Liver (tissue), 9 donors: ENCODE measurements around the gene CD68. TPM values are rescaled to one million over a fixed set of nuclear protein-coding genes. Genes with fewer than 3 reads are reported as not detected.

Experiments
- DNase-seq: peaks from one replicate; pipeline ENCODE4 v3.0.0-alpha.2; 2017; ENCODE audit warnings: low spot score
- H3K27ac ChIP-seq, 2 donors: one replicate each; pipeline ENCODE4 v1.7.0; 2013; ENCODE audit warnings: inconsistent platforms in 2 of 2, low read length in 2 of 2, control low read depth in 1 of 2, low read depth in 1 of 2, mild to moderate bottlenecking in 1 of 2
- H3K27me3 ChIP-seq, 4 donors: one replicate each; pipeline versions ENCODE4 v1.6.1 to v1.7.0; 2013; ENCODE audit warnings: low read length in 3 of 4, inconsistent platforms in 1 of 4, mild to moderate bottlenecking in 1 of 4, moderate library complexity in 1 of 4; ENCODE audit not compliant: control insufficient read depth in 4 of 4, insufficient read depth in 4 of 4
- H3K36me3 ChIP-seq, 4 donors: one replicate each; pipeline versions ENCODE4 v1.6.1 to v1.7.0; 2013; ENCODE audit warnings: low read length in 3 of 4, mild to moderate bottlenecking in 3 of 4, low read depth in 1 of 4, moderate library complexity in 1 of 4; ENCODE audit not compliant: control insufficient read depth in 4 of 4, insufficient read depth in 3 of 4
- H3K4me1 ChIP-seq, 4 donors: one replicate each; pipeline versions ENCODE4 v1.6.1 to v1.7.0; 2013; ENCODE audit warnings: low read length in 3 of 4, mild to moderate bottlenecking in 3 of 4, moderate library complexity in 1 of 4; ENCODE audit not compliant: control insufficient read depth in 4 of 4, insufficient read depth in 4 of 4
- H3K4me3 ChIP-seq, 3 donors: one replicate each; pipeline versions ENCODE4 v1.6.1 to v1.7.0; 2013; ENCODE audit warnings: low read length in 3 of 3, control low read depth in 1 of 3, low read depth in 1 of 3, mild to moderate bottlenecking in 1 of 3
- H3K9ac ChIP-seq, 2 donors: one replicate each; pipeline ENCODE4 v1.7.0; 2013; ENCODE audit warnings: low read length in 2 of 2, mild to moderate bottlenecking in 2 of 2, moderate library complexity in 2 of 2, control low read depth in 1 of 2, low read depth in 1 of 2
- H3K9me3 ChIP-seq, 4 donors: one replicate each; pipeline versions ENCODE4 v1.6.1 to v1.7.0; 2013; ENCODE audit warnings: low read length in 3 of 4; ENCODE audit not compliant: control insufficient read depth in 4 of 4
- ATF3 ChIP-seq: IDR thresholded peaks from 2 replicates; pipeline ENCODE4 v1.6.1; 2016; ENCODE audit warnings: antibody characterized with exemption
- EGR1 ChIP-seq, 2 donors: IDR thresholded peaks; 2 replicates each; pipeline ENCODE4 v1.6.1; 2016 to 2018; ENCODE audit warnings: antibody characterized with exemption in 2 of 2, low read depth in 2 of 2
- FOXA1 ChIP-seq: IDR thresholded peaks from 2 replicates; pipeline ENCODE4 v1.6.1; 2016; ENCODE audit warnings: antibody characterized with exemption
- FOXA2 ChIP-seq: IDR thresholded peaks from 2 replicates; pipeline ENCODE4 v1.6.1; 2016; ENCODE audit warnings: antibody characterized with exemption
- GABPA ChIP-seq, 2 donors: IDR thresholded peaks in 1 of 2; conservative IDR thresholded peaks in 1 of 2; 2 replicates each; pipeline ENCODE4 v1.6.1; 2016; ENCODE audit warnings: antibody characterized with exemption in 2 of 2, mild to moderate bottlenecking in 1 of 2, moderate library complexity in 1 of 2
- HNF4A ChIP-seq, 2 donors: conservative IDR thresholded peaks; 2 replicates each; pipeline ENCODE4 v1.6.1; 2016; ENCODE audit warnings: antibody characterized with exemption in 2 of 2, mild to moderate bottlenecking in 2 of 2
- HNF4G ChIP-seq: IDR thresholded peaks from 2 replicates; pipeline ENCODE4 v1.6.1; 2016; ENCODE audit warnings: antibody characterized with exemption
- JUND ChIP-seq, 2 donors: IDR thresholded peaks; 2 replicates each; pipeline ENCODE4 v1.6.1; 2016; ENCODE audit warnings: antibody characterized with exemption in 2 of 2
- NR2F2 ChIP-seq: IDR thresholded peaks from 2 replicates; pipeline ENCODE4 v1.6.1; 2016; ENCODE audit warnings: antibody characterized with exemption
- RAD21 ChIP-seq, 2 donors: IDR thresholded peaks; 2 replicates each; pipeline ENCODE4 v1.6.1; 2016; ENCODE audit warnings: antibody characterized with exemption in 2 of 2, mild to moderate bottlenecking in 2 of 2
- RXRA ChIP-seq, 2 donors: IDR thresholded peaks; 2 replicates each; pipeline ENCODE4 v1.6.1; 2017 to 2018; ENCODE audit warnings: antibody characterized with exemption in 2 of 2, mild to moderate bottlenecking in 1 of 2
- SP1 ChIP-seq: IDR thresholded peaks from 2 replicates; pipeline ENCODE4 v1.6.1; 2018; ENCODE audit warnings: antibody characterized with exemption, mild to moderate bottlenecking
- TAF1 ChIP-seq: conservative IDR thresholded peaks from 2 replicates; pipeline ENCODE4 v1.6.1; 2016; ENCODE audit warnings: antibody characterized with exemption, mild to moderate bottlenecking
- YY1 ChIP-seq: IDR thresholded peaks from 2 replicates; pipeline ENCODE4 v1.6.1; 2016; ENCODE audit warnings: antibody characterized with exemption, mild to moderate bottlenecking
- ZBTB33 ChIP-seq: IDR thresholded peaks from 2 replicates; pipeline ENCODE4 v1.6.1; 2016; ENCODE audit warnings: antibody characterized with exemption
- WGBS: extraction: QIAGEN DNeasy Blood & Tissue Kit; methylation state at CpG from one replicate; pipeline ENCODE4 v1.1.7; 2013; 5-methylcytosine and 5-hydroxymethylcytosine counted together
- polyA plus RNA-seq, 2 donors: library from polyadenylated mRNA; stranded (reverse) in 1 of 2; unstranded in 1 of 2; fragments of 200-250 nt in 1 of 2; fragments of >200 nt in 1 of 2; fragmentation: Nextera tagmentation in 1 of 2; extraction: Ambion mirVana in 1 of 2; gene quantifications; one replicate each; pipeline versions ENCODE4 v1.2.1 to v1.2.3, GENCODE V29; 2013 to 2015
- total RNA-seq, 2 donors: library from RNA; depleted of rRNA; stranded (reverse); fragments of >200 nt; gene quantifications; one replicate each; pipeline ENCODE4 v1.2.3, GENCODE V29; 2014
- TF ChIP-seq, protein P1 (sequence below): fragments of 150-350 bp; IDR thresholded peaks from 2 replicates; pipeline ENCODE4 v1.5.1; 2017; ENCODE audit warnings: improper control_type of control experiment, low read depth, low read length; ENCODE audit not compliant: missing input control
- TF ChIP-seq, protein P2 (sequence below): IDR thresholded peaks from 2 replicates; pipeline ENCODE4 v1.6.1; 2016; ENCODE audit warnings: antibody characterized with exemption, mild to moderate bottlenecking
- TF ChIP-seq, protein P3 (sequence below): IDR thresholded peaks from 2 replicates; pipeline ENCODE4 v1.6.1; 2016; ENCODE audit warnings: antibody characterized with exemption
- donor health status: healthy.
- donor health status: healthy.
- donor health status: healthy.
- donor health status: healthy.
- donor health status: healthy.

CD68 gene
- total and polyA plus RNA-seq, 4 donors = 14.2 to 88.6 (median 33.1) TPM

- Histone ChIP-seq H3K4me3 (no peak overlapping the region), H3K36me3 (no peaks in the 10 kb centered on the region), H3K4me1 (peaks cover 0 to 2% (median 0%) of the 10 kb centered on the region in 4 donors), H3K9ac (no peak overlapping the region), H3K27ac (no peak overlapping the region), H3K27me3 (no peaks in the 10 kb centered on the region), H3K9me3 (peaks cover 0 to 14% (median 5%) of the 10 kb centered on the region in 4 donors)
- no peak for TF ChIP-seq TAF1
- no peak for TF ChIP-seq SP1
- no peak for TF ChIP-seq EGR1 (IDR thresholded peaks at IDR 0.05; ENCODE audit: low read depth in 2 of 2)
- no peak for TF ChIP-seq RXRA (IDR thresholded peaks at IDR 0.05)
- no peak for TF ChIP-seq HNF4G
- TF ChIP-seq, protein P1, sequence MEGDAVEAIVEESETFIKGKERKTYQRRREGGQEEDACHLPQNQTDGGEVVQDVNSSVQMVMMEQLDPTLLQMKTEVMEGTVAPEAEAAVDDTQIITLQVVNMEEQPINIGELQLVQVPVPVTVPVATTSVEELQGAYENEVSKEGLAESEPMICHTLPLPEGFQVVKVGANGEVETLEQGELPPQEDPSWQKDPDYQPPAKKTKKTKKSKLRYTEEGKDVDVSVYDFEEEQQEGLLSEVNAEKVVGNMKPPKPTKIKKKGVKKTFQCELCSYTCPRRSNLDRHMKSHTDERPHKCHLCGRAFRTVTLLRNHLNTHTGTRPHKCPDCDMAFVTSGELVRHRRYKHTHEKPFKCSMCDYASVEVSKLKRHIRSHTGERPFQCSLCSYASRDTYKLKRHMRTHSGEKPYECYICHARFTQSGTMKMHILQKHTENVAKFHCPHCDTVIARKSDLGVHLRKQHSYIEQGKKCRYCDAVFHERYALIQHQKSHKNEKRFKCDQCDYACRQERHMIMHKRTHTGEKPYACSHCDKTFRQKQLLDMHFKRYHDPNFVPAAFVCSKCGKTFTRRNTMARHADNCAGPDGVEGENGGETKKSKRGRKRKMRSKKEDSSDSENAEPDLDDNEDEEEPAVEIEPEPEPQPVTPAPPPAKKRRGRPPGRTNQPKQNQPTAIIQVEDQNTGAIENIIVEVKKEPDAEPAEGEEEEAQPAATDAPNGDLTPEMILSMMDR = no peak
- TF ChIP-seq, protein P2, sequence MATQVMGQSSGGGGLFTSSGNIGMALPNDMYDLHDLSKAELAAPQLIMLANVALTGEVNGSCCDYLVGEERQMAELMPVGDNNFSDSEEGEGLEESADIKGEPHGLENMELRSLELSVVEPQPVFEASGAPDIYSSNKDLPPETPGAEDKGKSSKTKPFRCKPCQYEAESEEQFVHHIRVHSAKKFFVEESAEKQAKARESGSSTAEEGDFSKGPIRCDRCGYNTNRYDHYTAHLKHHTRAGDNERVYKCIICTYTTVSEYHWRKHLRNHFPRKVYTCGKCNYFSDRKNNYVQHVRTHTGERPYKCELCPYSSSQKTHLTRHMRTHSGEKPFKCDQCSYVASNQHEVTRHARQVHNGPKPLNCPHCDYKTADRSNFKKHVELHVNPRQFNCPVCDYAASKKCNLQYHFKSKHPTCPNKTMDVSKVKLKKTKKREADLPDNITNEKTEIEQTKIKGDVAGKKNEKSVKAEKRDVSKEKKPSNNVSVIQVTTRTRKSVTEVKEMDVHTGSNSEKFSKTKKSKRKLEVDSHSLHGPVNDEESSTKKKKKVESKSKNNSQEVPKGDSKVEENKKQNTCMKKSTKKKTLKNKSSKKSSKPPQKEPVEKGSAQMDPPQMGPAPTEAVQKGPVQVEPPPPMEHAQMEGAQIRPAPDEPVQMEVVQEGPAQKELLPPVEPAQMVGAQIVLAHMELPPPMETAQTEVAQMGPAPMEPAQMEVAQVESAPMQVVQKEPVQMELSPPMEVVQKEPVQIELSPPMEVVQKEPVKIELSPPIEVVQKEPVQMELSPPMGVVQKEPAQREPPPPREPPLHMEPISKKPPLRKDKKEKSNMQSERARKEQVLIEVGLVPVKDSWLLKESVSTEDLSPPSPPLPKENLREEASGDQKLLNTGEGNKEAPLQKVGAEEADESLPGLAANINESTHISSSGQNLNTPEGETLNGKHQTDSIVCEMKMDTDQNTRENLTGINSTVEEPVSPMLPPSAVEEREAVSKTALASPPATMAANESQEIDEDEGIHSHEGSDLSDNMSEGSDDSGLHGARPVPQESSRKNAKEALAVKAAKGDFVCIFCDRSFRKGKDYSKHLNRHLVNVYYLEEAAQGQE = no peak
- TF ChIP-seq RAD21 (IDR thresholded peaks at IDR 0.05) = no peak
- TF ChIP-seq, protein P3, sequence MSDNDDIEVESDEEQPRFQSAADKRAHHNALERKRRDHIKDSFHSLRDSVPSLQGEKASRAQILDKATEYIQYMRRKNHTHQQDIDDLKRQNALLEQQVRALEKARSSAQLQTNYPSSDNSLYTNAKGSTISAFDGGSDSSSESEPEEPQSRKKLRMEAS = no peak
- no peak for TF ChIP-seq YY1
- TF ChIP-seq FOXA1 = no peak
- TF ChIP-seq NR2F2 = no peak
- no peak for TF ChIP-seq GABPA (IDR thresholded peaks at IDR 0.05 in 1 of 2, conservative IDR thresholded peaks at IDR 0.05 in 1 of 2)
- DNase-seq = no peak
- 81% methylated on average over 11 of the region's 11 CpGs for WGBS
Measured at GRCh38 chr17:7538891-7539545, 40.4 kb upstream of the CD68 start.

- Histone ChIP-seq H3K4me1 (peaks cover 0 to 2% (median 0%) of the 10 kb centered on the region in 4 donors), H3K9ac (no peak overlapping the region), H3K9me3 (peaks cover 0 to 14% (median 5%) of the 10 kb centered on the region in 4 donors), H3K4me3 (no peak overlapping the region), H3K36me3 (no peaks in the 10 kb centered on the region), H3K27ac (no peak overlapping the region), H3K27me3 (no peaks in the 10 kb centered on the region)
- TF ChIP-seq FOXA2 (no peak), NR2F2 (no peak), ZBTB33 (no peak), HNF4A (conservative IDR thresholded peaks at IDR 0.05) (no peak), GABPA (IDR thresholded peaks at IDR 0.05 in 1 of 2, conservative IDR thresholded peaks at IDR 0.05 in 1 of 2) (no peak), RAD21 (IDR thresholded peaks at IDR 0.05) (no peak), FOXA1 (no peak), ATF3 (no peak), RXRA (IDR thresholded peaks at IDR 0.05) (no peak), HNF4G (no peak), YY1 (no peak), SP1 (no peak), JUND (IDR thresholded peaks at IDR 0.05) (no peak), TAF1 (no peak)
- TF ChIP-seq, protein P1 = no peak
- TF ChIP-seq, protein P3 = no peak
- 70% methylated on average over 9 of the region's 9 CpGs for WGBS
- DNase-seq = no peak
Measured at GRCh38 chr17:7541074-7541621, 38.3 kb upstream of the CD68 start.
